Neural cell (in vitro differentiated cells): ENCODE results near the gene TGFBRAP1. TPM values are rescaled to one million over a fixed set of nuclear protein-coding genes. Genes with fewer than 3 reads are reported as not detected.

ENCODE experiments used
- H2AFZ ChIP-seq: fragments of 200-600, 300-800 bp; sonication (generic), shearing (Covaris generic); 2 replicates; pipeline ENCODE4 v1.6.0; 2014; ENCODE audit warnings: low read depth, mild to moderate bottlenecking, antibody characterized with exemption, low read length, moderate library complexity
- H3F3A ChIP-seq: fragments of 200-600 bp; shearing (Covaris generic); 2 replicates; pipeline ENCODE4 v1.6.1; 2016; ENCODE audit warnings: mild to moderate bottlenecking, moderate library complexity, mixed read lengths, antibody characterized with exemption, low read length; ENCODE audit not compliant: insufficient read depth, poor library complexity, severe bottlenecking
- H3K27ac ChIP-seq: fragments of 200-600, 300-800 bp; sonication (generic), shearing (Covaris generic); 2 replicates; pipeline ENCODE4 v1.5.1; 2014; ENCODE audit warnings: mild to moderate bottlenecking, low read length, moderate library complexity
- H3K27me3 ChIP-seq: fragments of 300-800, 200-600 bp; sonication (generic), shearing (Covaris generic); 2 replicates; pipeline ENCODE4 v1.6.0; 2014; ENCODE audit warnings: mild to moderate bottlenecking, low read depth, low read length, moderate library complexity; ENCODE audit not compliant: insufficient read depth
- H3K36me3 ChIP-seq: fragments of 300-800, 200-600 bp; sonication (generic), shearing (Covaris generic); 2 replicates; pipeline ENCODE4 v1.5.1; 2014; ENCODE audit warnings: mild to moderate bottlenecking, antibody characterized with exemption, low read length, moderate library complexity; ENCODE audit not compliant: insufficient read depth
- H3K4me2 ChIP-seq: fragments of 300-800, 200-600 bp; sonication (generic), shearing (Covaris generic); 2 replicates; pipeline ENCODE4 v1.6.0; 2014; ENCODE audit warnings: mild to moderate bottlenecking, low read length
- H3K4me3 ChIP-seq: fragments of 300-800, 200-600 bp; sonication (generic), shearing (Covaris generic); 2 replicates; pipeline ENCODE4 v1.5.1; 2014; ENCODE audit warnings: mild to moderate bottlenecking, low read length, moderate library complexity
- H3K79me2 ChIP-seq: fragments of 200-600 bp; shearing (Covaris generic); replicated peaks from 2 replicates; pipeline ENCODE4 v1.6.0; 2014; ENCODE audit warnings: mild to moderate bottlenecking, low read length, moderate library complexity; ENCODE audit not compliant: insufficient read depth
- H3K9ac ChIP-seq: fragments of 300-800, 200-600 bp; sonication (generic), shearing (Covaris generic); 2 replicates; pipeline ENCODE4 v1.6.1; 2016; ENCODE audit warnings: mild to moderate bottlenecking, low read length, mixed read lengths
- H3K9me2 ChIP-seq: fragments of 200-600 bp; shearing (Covaris generic); 2 replicates; pipeline ENCODE4 v1.6.1; 2016; ENCODE audit warnings: mild to moderate bottlenecking, low read length, mixed read lengths; ENCODE audit not compliant: insufficient read depth
- H3K9me3 ChIP-seq: fragments of 200-600, 300-800 bp; sonication (generic), shearing (Covaris generic); 2 replicates; pipeline ENCODE4 v1.6.1; 2016; ENCODE audit warnings: mild to moderate bottlenecking, mixed run types, low read length, moderate library complexity, mixed read lengths
- H4K20me1 ChIP-seq: fragments of 200-600 bp; shearing (Covaris generic); 2 replicates; pipeline ENCODE4 v1.6.1; 2016; ENCODE audit warnings: mild to moderate bottlenecking, mixed run types; ENCODE audit not compliant: insufficient read depth
- EP300 ChIP-seq: fragments of 450-650 bp; conservative IDR thresholded peaks from 2 replicates; pipeline ENCODE4 v1.6.1; 2014; ENCODE audit warnings: antibody characterized with exemption, mild to moderate bottlenecking, moderate library complexity; ENCODE audit not compliant: poor library complexity, severe bottlenecking
- EZH2 ChIP-seq: fragments of 200-600, 300-800 bp; shearing (Covaris generic), sonication (generic); IDR thresholded peaks from 2 replicates; pipeline ENCODE4 v1.6.1; 2014; ENCODE audit warnings: antibody characterized with exemption, low read length, borderline replicate concordance, mild to moderate bottlenecking; ENCODE audit not compliant: insufficient read depth, poor library complexity, severe bottlenecking
- MXI1 ChIP-seq: fragments of 450-650 bp; conservative IDR thresholded peaks from 2 replicates; pipeline ENCODE4 v1.6.1; 2014; ENCODE audit warnings: antibody characterized with exemption, mild to moderate bottlenecking; ENCODE audit not compliant: poor library complexity, severe bottlenecking
- POLR2AphosphoS5 ChIP-seq: IDR thresholded peaks from 2 replicates; pipeline ENCODE4 v1.6.1; 2012
- RAD21 ChIP-seq: fragments of 450-650 bp; conservative IDR thresholded peaks from 2 replicates; pipeline ENCODE4 v1.6.1; 2014; ENCODE audit warnings: antibody characterized with exemption, mild to moderate bottlenecking, moderate library complexity
- SMC3 ChIP-seq: fragments of 450-650 bp; conservative IDR thresholded peaks from 2 replicates; pipeline ENCODE4 v1.6.1; 2014; ENCODE audit warnings: antibody characterized with exemption, mild to moderate bottlenecking, moderate library complexity; ENCODE audit not compliant: poor library complexity
- TAF1 ChIP-seq: IDR thresholded peaks from 2 replicates; pipeline ENCODE4 v1.6.1; 2012; ENCODE audit warnings: low read depth
- polyA plus RNA-seq: library from polyadenylated mRNA; depleted of rRNA; stranded (reverse); fragments of >200 nt; gene quantifications from 2 replicates; pipeline ENCODE4 v1.2.3, GENCODE V29; 2014
- TF ChIP-seq, protein P1 (sequence below): fragments of 450-650 bp; IDR thresholded peaks from 2 replicates; pipeline ENCODE4 v1.5.1; 2014; ENCODE audit warnings: antibody characterized with exemption, mild to moderate bottlenecking, moderate library complexity; ENCODE audit not compliant: poor library complexity, severe bottlenecking
- TF ChIP-seq, protein P2 (sequence below): IDR thresholded peaks from 2 replicates; pipeline ENCODE4 v1.6.1; 2012; ENCODE audit warnings: borderline replicate concordance

Gene TGFBRAP1
- polyA plus RNA-seq, 1 donor from 2014 or later: 13.9 TPM

DNA sequence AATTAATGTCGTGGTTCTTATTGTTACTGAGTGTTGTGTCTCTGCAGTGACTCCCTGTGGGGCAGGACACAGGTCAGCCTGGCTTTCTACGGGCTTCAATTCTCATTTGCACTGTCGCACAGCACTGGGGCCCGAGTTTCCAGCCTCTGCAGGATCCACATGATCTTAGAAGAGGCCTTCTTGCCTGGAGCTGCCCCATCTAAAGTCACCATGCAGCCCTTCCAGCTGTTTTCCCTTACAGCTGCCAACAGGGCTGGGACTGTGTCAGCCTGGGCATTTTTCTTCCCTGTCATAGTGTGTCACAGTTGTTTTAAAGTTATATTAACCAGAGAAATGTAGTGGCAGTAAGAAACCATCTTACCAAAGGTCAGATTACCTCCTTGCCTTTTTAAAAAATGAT is 42.3 kb upstream of the TGFBRAP1 start:
- H3K9ac ChIP-seq: no peak overlapping the region

DNA sequence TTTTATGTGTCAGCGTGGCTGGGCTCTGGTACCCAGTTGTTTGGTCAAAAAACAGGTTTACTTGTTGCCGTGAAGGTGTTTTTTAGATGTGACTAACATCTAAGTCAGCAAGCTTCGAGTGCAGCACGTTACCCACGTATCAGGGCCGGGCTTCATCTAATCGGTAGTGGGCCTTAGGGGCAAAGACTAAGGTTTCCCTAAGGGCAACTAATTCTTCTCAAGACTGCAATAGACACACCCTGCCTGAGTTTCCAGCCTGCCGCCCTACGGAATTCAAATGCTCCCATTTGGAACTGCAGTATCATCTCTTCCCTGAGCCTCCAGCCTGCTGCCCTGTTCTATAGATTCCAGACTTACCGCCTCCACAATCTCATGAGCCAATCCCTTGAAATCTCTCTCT is 41.6 kb upstream of the TGFBRAP1 start:
- Histone ChIP-seq H3K9me3 (no peaks in the 10 kb centered on the region), H3K36me3 (no peaks in the 10 kb centered on the region), H4K20me1 (no peaks in the 10 kb centered on the region), H3K79me2 (no peaks in the 10 kb centered on the region), H3K9ac (no peak overlapping the region), H3F3A (no peaks in the 10 kb centered on the region), H3K9me2 (no peaks in the 10 kb centered on the region), H3K27ac (no peak overlapping the region), H3K27me3 (no peaks in the 10 kb centered on the region), H3K4me3 (no peak overlapping the region), H2AFZ (no peak overlapping the region), H3K4me2 (no peak overlapping the region)
- TF ChIP-seq POLR2AphosphoS5 (no peak), SMC3 (no peak), EZH2 (no peak), TAF1 (no peak), EP300 (no peak), RAD21 (no peak), MXI1 (no peak)
- TF ChIP-seq, protein P1, sequence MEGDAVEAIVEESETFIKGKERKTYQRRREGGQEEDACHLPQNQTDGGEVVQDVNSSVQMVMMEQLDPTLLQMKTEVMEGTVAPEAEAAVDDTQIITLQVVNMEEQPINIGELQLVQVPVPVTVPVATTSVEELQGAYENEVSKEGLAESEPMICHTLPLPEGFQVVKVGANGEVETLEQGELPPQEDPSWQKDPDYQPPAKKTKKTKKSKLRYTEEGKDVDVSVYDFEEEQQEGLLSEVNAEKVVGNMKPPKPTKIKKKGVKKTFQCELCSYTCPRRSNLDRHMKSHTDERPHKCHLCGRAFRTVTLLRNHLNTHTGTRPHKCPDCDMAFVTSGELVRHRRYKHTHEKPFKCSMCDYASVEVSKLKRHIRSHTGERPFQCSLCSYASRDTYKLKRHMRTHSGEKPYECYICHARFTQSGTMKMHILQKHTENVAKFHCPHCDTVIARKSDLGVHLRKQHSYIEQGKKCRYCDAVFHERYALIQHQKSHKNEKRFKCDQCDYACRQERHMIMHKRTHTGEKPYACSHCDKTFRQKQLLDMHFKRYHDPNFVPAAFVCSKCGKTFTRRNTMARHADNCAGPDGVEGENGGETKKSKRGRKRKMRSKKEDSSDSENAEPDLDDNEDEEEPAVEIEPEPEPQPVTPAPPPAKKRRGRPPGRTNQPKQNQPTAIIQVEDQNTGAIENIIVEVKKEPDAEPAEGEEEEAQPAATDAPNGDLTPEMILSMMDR: no peak
- TF ChIP-seq, protein P2, sequence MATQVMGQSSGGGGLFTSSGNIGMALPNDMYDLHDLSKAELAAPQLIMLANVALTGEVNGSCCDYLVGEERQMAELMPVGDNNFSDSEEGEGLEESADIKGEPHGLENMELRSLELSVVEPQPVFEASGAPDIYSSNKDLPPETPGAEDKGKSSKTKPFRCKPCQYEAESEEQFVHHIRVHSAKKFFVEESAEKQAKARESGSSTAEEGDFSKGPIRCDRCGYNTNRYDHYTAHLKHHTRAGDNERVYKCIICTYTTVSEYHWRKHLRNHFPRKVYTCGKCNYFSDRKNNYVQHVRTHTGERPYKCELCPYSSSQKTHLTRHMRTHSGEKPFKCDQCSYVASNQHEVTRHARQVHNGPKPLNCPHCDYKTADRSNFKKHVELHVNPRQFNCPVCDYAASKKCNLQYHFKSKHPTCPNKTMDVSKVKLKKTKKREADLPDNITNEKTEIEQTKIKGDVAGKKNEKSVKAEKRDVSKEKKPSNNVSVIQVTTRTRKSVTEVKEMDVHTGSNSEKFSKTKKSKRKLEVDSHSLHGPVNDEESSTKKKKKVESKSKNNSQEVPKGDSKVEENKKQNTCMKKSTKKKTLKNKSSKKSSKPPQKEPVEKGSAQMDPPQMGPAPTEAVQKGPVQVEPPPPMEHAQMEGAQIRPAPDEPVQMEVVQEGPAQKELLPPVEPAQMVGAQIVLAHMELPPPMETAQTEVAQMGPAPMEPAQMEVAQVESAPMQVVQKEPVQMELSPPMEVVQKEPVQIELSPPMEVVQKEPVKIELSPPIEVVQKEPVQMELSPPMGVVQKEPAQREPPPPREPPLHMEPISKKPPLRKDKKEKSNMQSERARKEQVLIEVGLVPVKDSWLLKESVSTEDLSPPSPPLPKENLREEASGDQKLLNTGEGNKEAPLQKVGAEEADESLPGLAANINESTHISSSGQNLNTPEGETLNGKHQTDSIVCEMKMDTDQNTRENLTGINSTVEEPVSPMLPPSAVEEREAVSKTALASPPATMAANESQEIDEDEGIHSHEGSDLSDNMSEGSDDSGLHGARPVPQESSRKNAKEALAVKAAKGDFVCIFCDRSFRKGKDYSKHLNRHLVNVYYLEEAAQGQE: no peak

More for the DNA sequence above, 42.3 kb upstream of the TGFBRAP1 start:
- Histone ChIP-seq H3K27me3 (no peaks in the 10 kb centered on the region), H3K27ac (no peak overlapping the region), H3K9me2 (no peaks in the 10 kb centered on the region), H3F3A (no peaks in the 10 kb centered on the region), H2AFZ (no peak overlapping the region), H3K4me3 (no peak overlapping the region), H3K36me3 (no peaks in the 10 kb centered on the region), H3K79me2 (no peaks in the 10 kb centered on the region), H3K4me2 (no peak overlapping the region), H4K20me1 (no peaks in the 10 kb centered on the region), H3K9me3 (no peaks in the 10 kb centered on the region)
- TF ChIP-seq, protein P1: no peak
